T-helper 17 cell (primary cell): ENCODE results near the gene FN3K. TPM values are rescaled to one million over a fixed set of nuclear protein-coding genes. Genes with fewer than 3 reads are reported as not detected.

Experiments
- ATAC-seq: fragments of 150-1000 bp; cut with Tn5 transposase; 2 replicates; pipeline ENCODE4 v1.10.0; 2021; ENCODE audit warnings: mild to moderate bottlenecking, moderate library complexity
- DNase-seq, 3 donors: peaks; one replicate each; pipeline versions ENCODE4 v3.0.0 to v3.0.0-alpha.2; 2020 to 2021
- H3K9me3 ChIP-seq: one replicate; pipeline ENCODE4 v1.7.0; 2013; ENCODE audit warnings: low read length, mild to moderate bottlenecking; ENCODE audit not compliant: control insufficient read depth, poor library complexity, severe bottlenecking
- H3K27ac Mint-ChIP-seq: one replicate; pipeline ENCODE4 v1.8.0; 2022; ENCODE audit warnings: mild to moderate bottlenecking, moderate library complexity, mixed read lengths
- H3K27me3 Mint-ChIP-seq: one replicate; pipeline ENCODE4 v1.8.0; 2022; ENCODE audit warnings: mixed read lengths
- H3K36me3 Mint-ChIP-seq: one replicate; pipeline ENCODE4 v1.8.0; 2022; ENCODE audit warnings: low read depth, mixed read lengths
- H3K4me1 Mint-ChIP-seq: one replicate; pipeline ENCODE4 v1.8.0; 2022; ENCODE audit warnings: mild to moderate bottlenecking, mixed read lengths
- H3K4me3 Mint-ChIP-seq: one replicate; pipeline ENCODE4 v1.8.0; 2022; ENCODE audit warnings: mild to moderate bottlenecking, moderate library complexity, mixed read lengths
- total RNA-seq, 4 donors: library from RNA in 2 of 4; stranded (reverse) in 2 of 4; gene quantifications; one replicate each; pipeline ENCODE4 v1.2.3 and lab custom pipeline; 2022 to 2026

The FN3K gene
- total RNA-seq, 2 donors from 2014 or later, result 3.2 to 6.5 TPM

- Mint-ChIP-seq H3K27ac (peak overlapping the region; percentile 57), H3K4me1 (peaks cover 9% of the 10 kb centered on the region), H3K27me3 (no peaks in the 10 kb centered on the region), H3K36me3 (no peaks in the 10 kb centered on the region), H3K4me3 (no peak overlapping the region)
- H3K9me3 ChIP-seq, result no peaks in the 10 kb centered on the region
- ATAC-seq (no peak), DNase-seq (no peak)
These were observed 55.0 kb downstream of the FN3K start for GRCh38 chr17:82790391-82790790.

GRCh38 chr17:82791532-82791931, 56.1 kb downstream of the FN3K start:
- no peak overlapping the region for H3K27ac Mint-ChIP-seq
- H3K27me3 Mint-ChIP-seq, result no peaks in the 10 kb centered on the region
- H3K4me1 Mint-ChIP-seq, result peaks cover 9% of the 10 kb centered on the region
- DNase-seq, result no peak
- ATAC-seq, result no peak
- H3K36me3 Mint-ChIP-seq, result no peaks in the 10 kb centered on the region
- no peaks in the 10 kb centered on the region for H3K9me3 ChIP-seq
- H3K4me3 Mint-ChIP-seq, result no peak overlapping the region

- Mint-ChIP-seq H3K4me3 (no peak overlapping the region), H3K36me3 (no peaks in the 10 kb centered on the region), H3K27ac (peak overlapping the region; percentile 27), H3K27me3 (no peaks in the 10 kb centered on the region), H3K4me1 (peaks cover 6% of the 10 kb centered on the region)
- ATAC-seq, result no peak
- no peak for DNase-seq
- no peaks in the 10 kb centered on the region for H3K9me3 ChIP-seq
These were observed 58.7 kb downstream of the FN3K start for GRCh38 chr17:82793974-82794630.

GRCh38 chr17:82794781-82795482, 59.5 kb downstream of the FN3K start:
- Mint-ChIP-seq H3K4me3 (no peak overlapping the region), H3K36me3 (no peaks in the 10 kb centered on the region), H3K27ac (no peak overlapping the region), H3K4me1 (peaks cover 6% of the 10 kb centered on the region), H3K27me3 (no peaks in the 10 kb centered on the region)
- no peak for DNase-seq
- no peak for ATAC-seq
- H3K9me3 ChIP-seq, result no peaks in the 10 kb centered on the region

GRCh38 chr17:82795615-82796014, 60.2 kb downstream of the FN3K start:
- H3K27ac Mint-ChIP-seq, result no peak overlapping the region
- peaks cover 6% of the 10 kb centered on the region for H3K4me1 Mint-ChIP-seq
- ATAC-seq (no peak), DNase-seq (no peak)
- H3K9me3 ChIP-seq, result no peaks in the 10 kb centered on the region
- H3K36me3 Mint-ChIP-seq, result no peaks in the 10 kb centered on the region
- no peaks in the 10 kb centered on the region for H3K27me3 Mint-ChIP-seq
- H3K4me3 Mint-ChIP-seq, result no peak overlapping the region

- H3K36me3 Mint-ChIP-seq, result peaks cover 2% of the 10 kb centered on the region
- H3K9me3 ChIP-seq, result no peaks in the 10 kb centered on the region
- H3K27me3 Mint-ChIP-seq, result no peaks in the 10 kb centered on the region
- peaks cover 12% of the 10 kb centered on the region for H3K4me1 Mint-ChIP-seq
- DNase-seq (no peak), ATAC-seq (no peak)
- no peak overlapping the region for H3K27ac Mint-ChIP-seq
- no peak overlapping the region for H3K4me3 Mint-ChIP-seq
These were observed 61.6 kb downstream of the FN3K start for GRCh38 chr17:82797061-82797460.

GRCh38 chr17:82798752-82799151, 63.3 kb downstream of the FN3K start:
- H3K4me1 Mint-ChIP-seq, result peaks cover 15% of the 10 kb centered on the region
- peak overlapping the region; percentile 37 for H3K27ac Mint-ChIP-seq

GRCh38 chr17:82799591-82799990, 64.2 kb downstream of the FN3K start:
- Mint-ChIP-seq H3K27me3 (no peaks in the 10 kb centered on the region), H3K36me3 (peaks cover 2% of the 10 kb centered on the region), H3K4me1 (peaks cover 15% of the 10 kb centered on the region), H3K4me3 (no peak overlapping the region), H3K27ac (peak overlapping the region; percentile 75)
- ATAC-seq, result no peak
- DNase-seq, result no peak
- no peaks in the 10 kb centered on the region for H3K9me3 ChIP-seq

More at GRCh38 chr17:82798752-82799151, 63.3 kb downstream of the FN3K start:
- no peak for ATAC-seq
- H3K27me3 Mint-ChIP-seq, result no peaks in the 10 kb centered on the region
- no peak overlapping the region for H3K4me3 Mint-ChIP-seq
- no peak for DNase-seq
- H3K9me3 ChIP-seq, result no peaks in the 10 kb centered on the region
- H3K36me3 Mint-ChIP-seq, result peaks cover 2% of the 10 kb centered on the region

Other genes starting within 250 kb of the FN3K start
- 10 to 100 TPM; 41.5 to 42.7 TPM for gene FOXK2, start 215.9 kb upstream of the FN3K start, total RNA-seq
- 10 to 100 TPM; 65.6 to 67.1 TPM for gene WDR45B, start 87.2 kb upstream of the FN3K start, total RNA-seq
- gene RAB40B, start 36.9 kb upstream of the FN3K start, total RNA-seq, result 1 to 10 TPM; 4.0 to 5.3 TPM
- 10 to 100 TPM; 24.5 to 31.3 TPM for gene FN3KRP, start 18.9 kb upstream of the FN3K start, total RNA-seq
- 100 to 1,000 TPM; 112 to 144 TPM for gene TBCD, start 16.4 kb downstream of the FN3K start, total RNA-seq
- gene ZNF750, start 104.4 kb downstream of the FN3K start, total RNA-seq, result not detected